ENCODE measurements around the gene WDR83.
"Not testable (repeated sequence)": the region's sequence is repeated elsewhere in the genome, so short reads cannot be mapped to it uniquely, and the experiment has no call there.

WDR83 gene
- total RNA-seq = 2.7 to 7.0 (median 6.5) reads per million in 4 donors

DNA sequence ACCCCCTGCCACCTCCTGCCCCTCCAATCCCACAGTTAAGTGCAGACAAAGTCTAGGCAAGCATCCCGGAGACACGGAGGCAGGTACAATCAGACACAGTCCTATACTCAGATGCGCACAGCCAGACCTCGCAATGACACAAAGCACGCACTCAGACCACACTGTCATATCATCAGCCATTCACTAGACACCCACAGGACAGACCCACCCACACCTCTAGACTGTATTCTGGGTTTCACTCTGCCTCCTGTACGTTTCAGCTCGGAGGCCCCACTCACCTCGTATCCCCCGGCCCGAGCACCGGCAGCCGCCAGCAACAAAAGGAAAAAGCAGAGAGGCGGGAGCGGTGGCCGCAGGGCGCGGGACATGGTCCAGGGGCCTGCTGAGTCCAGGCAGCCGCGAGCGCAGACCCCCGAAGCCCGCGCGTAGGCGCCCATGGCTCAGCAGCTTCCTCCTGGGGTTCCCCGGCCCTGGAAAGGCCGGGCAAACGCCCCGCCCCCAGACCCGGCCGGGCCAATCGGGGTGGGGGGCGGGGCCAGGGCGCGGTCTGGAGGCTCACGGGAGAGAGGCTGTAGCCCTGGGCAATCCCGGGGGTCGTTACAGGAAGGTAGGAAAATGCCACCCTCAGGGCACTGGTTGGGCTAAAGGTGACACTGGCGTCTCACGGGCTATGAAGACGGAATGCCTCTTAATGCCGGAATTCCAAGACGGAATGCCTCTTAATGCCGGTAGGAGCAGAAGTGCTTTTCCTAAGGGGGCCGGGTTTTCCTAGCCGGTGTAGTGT, at the start of gene WDR83, which contains the start of gene MAN2B1:
Gene WDR83 (plus strand): TSS at position 543 of the 784 bp plus-strand sequence. CDS start 2,984 bp downstream, outside the sequence.
Gene MAN2B1 (minus strand): TSS at position 478 of the 784 bp plus-strand sequence. CDS start 41 bp downstream, at position 437.
- peak; percentile 68 to 81 (median 71) for DNase-seq

GRCh38 chr19:12617646-12618045, 49.0 kb upstream of the WDR83 start:
- DNase-seq = no peak

- DNase-seq = not testable (repeated sequence)
These were observed 45.2 kb upstream of the WDR83 start for GRCh38 chr19:12621253-12622024.

DNA sequence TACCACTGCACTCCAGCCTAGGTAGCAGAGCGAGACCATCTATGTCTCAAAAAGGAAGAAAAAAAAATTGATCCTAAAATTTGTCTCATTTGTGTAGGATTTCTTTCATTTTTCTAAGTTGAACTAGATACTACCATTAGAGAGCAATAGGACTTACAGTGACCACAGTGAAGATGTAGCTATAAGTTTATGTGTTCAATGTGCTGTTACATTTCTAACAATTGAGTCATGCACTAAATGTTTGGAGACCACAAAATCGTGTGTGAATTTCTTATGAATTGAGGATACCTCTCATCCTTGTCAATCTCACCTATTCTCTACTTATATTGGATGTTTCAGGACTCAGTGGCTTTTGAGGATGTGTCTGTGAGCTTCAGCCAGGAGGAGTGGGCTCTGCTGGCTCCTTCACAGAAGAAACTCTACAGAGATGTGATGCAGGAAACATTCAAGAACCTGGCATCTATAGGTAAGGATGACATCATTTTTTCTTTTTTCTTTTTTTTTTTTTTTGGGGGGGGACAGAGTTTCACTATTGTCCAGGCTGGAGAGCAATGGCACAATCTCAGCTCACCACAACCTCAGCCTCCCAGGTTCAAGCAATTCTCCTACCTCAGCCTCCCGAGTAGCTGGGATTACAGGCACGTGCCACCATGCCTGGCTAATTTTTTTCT, 43.1 kb upstream of the WDR83 start:
- DNase-seq = no peak

DNA sequence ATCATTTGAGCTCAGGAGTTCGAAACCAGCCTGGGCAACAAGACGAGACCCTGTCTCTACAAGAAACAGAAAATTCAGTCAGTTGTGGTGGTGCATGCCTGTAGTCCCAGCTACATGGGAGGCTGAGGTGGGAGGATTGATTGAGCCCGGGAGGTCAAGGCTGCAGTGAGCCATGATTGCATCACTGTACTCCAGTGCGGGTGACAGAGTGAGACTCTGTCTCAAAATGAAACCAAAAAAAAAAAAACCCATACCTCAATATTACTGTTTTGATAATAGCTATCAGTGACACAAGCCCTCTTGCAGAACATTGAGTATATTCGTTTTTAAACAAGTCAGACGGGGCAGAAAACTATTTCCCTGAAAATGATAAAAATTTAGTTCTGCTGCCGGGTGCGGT, 39.6 kb upstream of the WDR83 start:
- no peak for DNase-seq

DNA sequence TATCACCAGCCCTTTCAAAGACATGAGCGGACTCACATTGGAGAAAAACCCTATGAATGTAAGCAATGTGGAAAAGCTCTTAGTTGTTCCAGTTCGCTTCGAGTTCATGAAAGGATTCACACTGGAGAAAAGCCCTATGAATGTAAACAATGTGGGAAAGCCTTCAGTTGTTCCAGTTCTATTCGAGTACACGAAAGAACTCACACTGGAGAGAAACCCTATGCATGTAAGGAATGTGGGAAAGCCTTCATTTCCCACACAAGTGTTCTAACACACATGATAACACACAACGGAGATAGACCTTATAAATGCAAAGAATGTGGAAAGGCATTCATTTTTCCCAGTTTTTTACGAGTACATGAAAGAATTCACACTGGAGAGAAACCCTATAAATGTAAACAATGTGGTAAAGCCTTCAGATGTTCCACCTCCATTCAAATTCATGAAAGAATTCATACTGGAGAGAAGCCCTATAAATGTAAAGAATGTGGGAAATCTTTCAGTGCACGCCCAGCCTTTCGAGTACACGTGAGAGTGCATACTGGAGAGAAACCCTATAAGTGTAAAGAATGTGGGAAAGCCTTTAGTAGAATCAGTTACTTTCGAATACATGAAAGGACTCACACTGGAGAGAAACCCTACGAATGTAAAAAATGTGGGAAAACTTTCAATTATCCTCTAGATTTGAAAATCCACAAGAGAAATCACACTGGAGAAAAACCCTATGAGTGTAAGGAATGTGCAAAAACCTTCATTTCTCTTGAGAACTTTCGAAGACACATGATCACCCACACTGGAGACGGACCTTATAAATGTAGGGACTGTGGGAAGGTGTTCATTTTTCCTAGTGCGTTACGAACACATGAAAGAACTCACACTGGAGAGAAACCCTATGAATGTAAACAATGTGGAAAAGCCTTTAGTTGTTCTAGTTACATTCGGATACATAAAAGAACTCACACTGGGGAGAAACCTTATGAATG, 38.3 kb upstream of the WDR83 start:
- peak in 1 of 5 donors; percentile 13 for DNase-seq

DNA sequence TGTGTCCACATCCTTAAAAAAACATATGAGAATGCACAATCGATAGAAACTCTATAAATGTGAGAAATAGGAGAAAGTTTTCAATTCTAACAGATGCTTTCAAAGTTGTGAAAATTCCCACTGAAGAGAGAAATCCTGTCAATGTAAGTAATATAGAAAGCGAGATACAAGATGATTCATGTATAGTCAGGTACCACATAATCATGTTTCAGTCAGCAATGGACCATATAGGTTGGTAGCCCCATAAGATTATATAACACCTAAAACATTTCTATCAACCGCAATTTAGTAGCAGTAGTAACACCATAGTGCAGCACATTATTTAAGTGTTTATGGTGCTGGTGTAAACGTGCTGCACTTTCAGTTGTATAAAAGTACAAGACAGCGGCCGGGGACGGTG, 37.4 kb upstream of the WDR83 start:
- DNase-seq = no peak

GRCh38 chr19:12636631-12637030, 30.0 kb upstream of the WDR83 start:
- no peak for DNase-seq

DNA sequence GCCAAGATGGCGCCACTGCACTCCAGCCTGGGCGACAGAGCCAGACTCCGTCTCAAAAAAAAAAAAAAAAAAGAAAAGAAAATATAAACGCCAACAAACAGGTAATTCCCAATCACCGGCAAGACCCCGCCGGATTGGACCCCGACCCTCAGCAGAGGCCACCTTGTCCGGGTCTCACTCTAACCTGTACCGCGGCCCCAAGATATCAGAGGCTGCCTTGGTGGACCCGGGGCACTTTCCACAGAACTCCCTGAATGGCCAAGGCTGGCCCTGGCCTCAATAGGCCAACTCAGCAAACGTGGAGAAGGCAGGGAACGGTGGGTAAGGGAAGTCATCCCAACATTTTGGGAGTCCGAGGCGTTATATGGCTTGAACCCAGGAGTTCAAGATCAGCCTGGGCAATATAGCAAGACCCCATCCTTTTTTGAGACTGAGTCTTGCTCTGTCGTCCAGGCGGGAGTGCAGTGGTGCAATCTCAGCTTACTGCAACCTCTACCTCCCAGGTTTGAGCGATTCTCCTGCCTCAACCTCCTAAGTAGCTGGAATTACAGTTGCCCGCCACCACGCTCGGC, 27.9 kb upstream of the WDR83 start:
- no peak for DNase-seq

DNA sequence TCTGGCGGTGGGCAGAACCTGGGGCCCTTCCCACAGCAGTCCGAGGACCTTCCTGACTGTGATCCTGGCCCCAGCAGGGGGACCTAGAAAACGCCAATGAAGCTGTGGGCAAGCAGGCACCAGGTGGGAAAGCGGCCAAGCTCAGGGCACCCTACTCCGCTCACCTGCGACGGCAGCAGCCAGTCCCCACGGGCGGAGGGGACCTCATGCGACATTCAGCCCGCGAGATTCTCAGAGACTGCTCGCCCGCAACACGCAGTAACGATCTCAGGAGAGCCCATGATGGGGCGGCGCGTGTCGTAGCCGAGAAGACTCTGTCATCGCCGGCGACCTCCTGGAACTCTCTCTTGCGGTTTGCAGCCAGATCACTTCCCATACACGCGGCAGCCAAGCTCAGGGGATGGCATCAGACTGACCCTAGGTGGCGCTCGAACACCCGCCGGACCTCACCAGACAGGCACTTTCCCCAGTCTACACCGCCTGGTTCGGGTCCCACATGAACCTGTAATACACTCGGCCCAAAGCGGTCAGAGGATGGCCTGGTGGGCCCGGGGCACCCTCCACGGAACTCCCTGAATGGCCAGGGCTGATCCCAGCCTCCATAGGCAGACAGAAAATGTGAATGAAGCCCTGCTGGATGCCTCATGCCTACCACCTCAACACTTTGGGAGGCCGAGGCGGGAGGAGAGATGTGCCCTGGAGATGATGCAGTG, 26.6 kb upstream of the WDR83 start:
- DNase-seq = peak; percentile 58 to 85 (median 76)

DNA sequence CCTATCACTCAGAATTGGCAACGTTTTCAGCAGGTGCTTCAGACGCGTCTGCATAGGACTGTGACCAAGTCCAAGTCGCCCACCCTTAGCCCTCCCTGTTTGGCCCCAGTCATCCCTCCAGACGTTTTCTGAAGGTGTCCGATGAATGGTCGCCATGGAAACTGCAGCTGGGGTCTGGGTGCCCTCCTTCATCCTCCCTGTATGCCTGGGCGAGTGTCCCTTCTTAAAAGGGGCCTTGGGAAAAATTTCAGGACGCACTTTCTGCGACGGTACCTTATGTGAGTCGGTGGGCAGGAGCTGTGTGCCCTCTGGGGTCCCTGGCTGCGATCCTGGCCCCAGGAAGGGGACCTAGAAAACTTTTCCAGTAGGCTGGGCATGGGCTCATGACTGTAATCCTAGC, 25.2 kb upstream of the WDR83 start:
- no peak for DNase-seq

GRCh38 chr19:12642506-12642905, 24.1 kb upstream of the WDR83 start:
- DNase-seq = no peak

DNA sequence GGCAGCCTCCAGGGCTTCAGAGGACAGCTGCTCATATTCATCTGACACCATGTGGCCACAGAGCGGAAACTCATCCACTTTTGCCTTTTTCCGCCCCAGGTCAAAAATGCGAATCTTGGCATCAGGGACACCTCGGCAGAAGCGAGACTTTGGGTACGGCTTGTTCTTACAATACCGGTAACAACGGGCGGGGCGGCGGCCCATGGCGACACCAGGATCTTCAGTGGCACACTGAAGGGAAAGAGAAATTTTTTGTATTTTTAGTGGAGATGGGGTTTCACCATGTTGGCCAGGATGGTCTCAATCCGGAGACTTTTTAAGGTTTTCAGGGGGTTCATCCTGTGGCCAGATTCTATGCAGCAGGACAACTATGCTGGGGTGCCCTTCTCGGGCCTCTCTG, 22.9 kb upstream of the WDR83 start:
- not testable (repeated sequence) for DNase-seq

GRCh38 chr19:12646551-12646950, 20.1 kb upstream of the WDR83 start:
- no peak for DNase-seq

DNA sequence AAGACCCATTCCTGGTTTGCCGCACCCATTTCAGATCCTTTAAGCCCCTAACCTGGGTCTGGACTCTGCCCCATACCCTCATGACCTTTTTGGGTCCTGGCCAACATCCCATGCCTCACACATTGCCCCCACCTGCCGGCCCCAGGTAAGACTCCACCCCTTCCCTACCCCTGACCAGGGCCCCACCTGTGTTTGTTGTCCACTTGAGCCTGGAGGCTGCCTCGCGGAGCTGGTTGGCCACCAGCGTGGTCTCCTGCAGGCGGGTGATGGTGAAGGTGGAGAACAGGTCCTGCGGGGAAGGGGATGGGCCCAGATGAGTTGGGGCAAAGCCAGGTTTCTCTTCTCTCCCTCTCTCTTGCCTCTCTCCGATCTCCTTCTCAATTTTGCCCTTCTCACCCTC, 19.6 kb upstream of the WDR83 start:
- no peak for DNase-seq

GRCh38 chr19:12647490-12648071, 19.0 kb upstream of the WDR83 start:
- no peak for DNase-seq

DNA sequence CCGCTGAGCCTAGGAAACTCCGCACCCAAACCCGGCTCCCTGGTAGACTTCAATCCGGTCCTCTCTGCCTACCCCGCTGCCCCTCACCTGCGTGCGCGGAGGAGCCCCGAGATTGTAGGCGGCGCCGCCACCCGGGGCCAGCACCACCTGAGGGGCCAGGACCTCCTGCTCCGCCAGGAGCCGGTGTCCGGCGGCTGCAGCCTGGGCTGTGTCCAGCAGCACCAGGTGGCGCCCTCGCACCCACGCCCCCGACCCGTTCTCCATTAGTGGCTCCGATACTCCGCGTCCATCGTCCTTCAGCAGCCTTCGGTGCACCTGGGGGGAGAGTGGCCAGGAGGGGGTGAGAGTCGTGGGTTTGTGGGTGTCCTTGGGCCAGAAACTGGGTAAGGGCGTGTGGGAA, 18.5 kb upstream of the WDR83 start:
- DNase-seq = no peak

- no peak for DNase-seq
These were observed 16.7 kb upstream of the WDR83 start for GRCh38 chr19:12649941-12650340.

- no peak for DNase-seq
These were observed 14.4 kb upstream of the WDR83 start for GRCh38 chr19:12652219-12652618.

GRCh38 chr19:12655546-12655945, 11.1 kb upstream of the WDR83 start:
- no peak for DNase-seq
